ENCODE measurements around the gene UBE2U. TPM values are rescaled to one million over a fixed set of nuclear protein-coding genes. Genes with fewer than 3 reads are reported as not detected.

UBE2U gene
- total RNA-seq, 1 donor: not detected

DNA sequence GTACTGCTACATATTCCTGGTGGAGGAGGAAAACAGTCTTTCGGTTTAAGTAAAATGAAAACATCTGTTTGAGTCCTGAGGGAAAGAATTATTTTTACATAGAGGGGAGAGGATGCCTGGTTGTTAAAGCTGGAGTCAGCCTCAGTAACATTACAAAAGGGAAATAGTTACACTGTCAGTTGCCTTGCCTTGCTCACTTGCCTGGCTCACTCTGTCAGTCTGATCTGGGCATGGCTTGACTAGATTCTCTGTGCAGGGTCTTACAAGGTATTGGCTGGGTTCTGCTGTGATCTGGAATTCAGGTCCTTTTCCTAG, 8.4 kb upstream of the UBE2U start:
- peak; percentile 29 for DNase-seq (ENCODE audit: low read depth)
- no peak overlapping the region for H3K4me3 ChIP-seq (ENCODE audit: low read depth, low read length)
- no peak for TF ChIP-seq CTCF (IDR thresholded peaks at IDR 0.05; ENCODE audit: insufficient read depth, low read depth, low read length)

GRCh38 chr1:64196074-64196870, 7.2 kb upstream of the UBE2U start:
- DNase-seq (ENCODE audit: low read depth): no peak
- TF ChIP-seq CTCF (IDR thresholded peaks at IDR 0.05; ENCODE audit: insufficient read depth, low read depth, low read length): no peak
- no peak overlapping the region for H3K4me3 ChIP-seq (ENCODE audit: low read depth, low read length)

GRCh38 chr1:64197076-64197475, 6.3 kb upstream of the UBE2U start:
- no peak for DNase-seq (ENCODE audit: low read depth)
- no peak for TF ChIP-seq CTCF (IDR thresholded peaks at IDR 0.05; ENCODE audit: insufficient read depth, low read depth, low read length)

GRCh38 chr1:64199154-64199553, 4.3 kb upstream of the UBE2U start:
- no peak overlapping the region for H3K4me3 ChIP-seq (ENCODE audit: low read depth, low read length)
- DNase-seq (ENCODE audit: low read depth): no peak

More at GRCh38 chr1:64197076-64197475, 6.3 kb upstream of the UBE2U start:
- H3K4me3 ChIP-seq (ENCODE audit: low read depth, low read length): no peak overlapping the region

GRCh38 chr1:64200064-64200463, 3.4 kb upstream of the UBE2U start:
- no peak overlapping the region for H3K4me3 ChIP-seq (ENCODE audit: low read depth, low read length)
- TF ChIP-seq CTCF (IDR thresholded peaks at IDR 0.05; ENCODE audit: insufficient read depth, low read depth, low read length): no peak
- DNase-seq (ENCODE audit: low read depth): no peak

More at GRCh38 chr1:64199154-64199553, 4.3 kb upstream of the UBE2U start:
- TF ChIP-seq CTCF (IDR thresholded peaks at IDR 0.05; ENCODE audit: insufficient read depth, low read depth, low read length): no peak

- peak; percentile 30 for DNase-seq (ENCODE audit: low read depth)
- H3K4me3 ChIP-seq (ENCODE audit: low read depth, low read length): no peak overlapping the region
- peak; percentile 28 for TF ChIP-seq CTCF (IDR thresholded peaks at IDR 0.05; ENCODE audit: insufficient read depth, low read depth, low read length)
These were observed 5.8 kb downstream of the UBE2U start for GRCh38 chr1:64209221-64209620.

- H3K4me3 ChIP-seq (ENCODE audit: low read depth, low read length): no peak overlapping the region
- TF ChIP-seq CTCF (IDR thresholded peaks at IDR 0.05; ENCODE audit: insufficient read depth, low read depth, low read length): no peak
- peak; percentile 38 for DNase-seq (ENCODE audit: low read depth)
These were observed 8.6 kb downstream of the UBE2U start for GRCh38 chr1:64212031-64212430.
